ENCODE data around the gene ZNF775. TPM values are rescaled to one million over a fixed set of nuclear protein-coding genes. Genes with fewer than 3 reads are reported as not detected.

ZNF775 gene
- total and polyA plus RNA-seq, 2 of the 13 experiments (the other 11 are each of a cell fraction or from before 2014, with no cell fraction given), result 3.1 to 3.2 TPM

- no peak for TF ChIP-seq MXD1 (CRISPR knock-in tag; IDR thresholded peaks at IDR 0.05)
- TF ChIP-seq MED1 (CRISPR knock-in tag; IDR thresholded peaks at IDR 0.05), result no peak
- TF ChIP-seq SRF (IDR thresholded peaks at IDR 0.05; ENCODE audit: low read depth, low read length), result 0 out of 2 replicates have a peak, but pooled peaks have one; percentile 5
- peak; percentile 40; the same call in 1 of the 2 replicates for TF ChIP-seq MYPOP (CRISPR knock-in tag; IDR thresholded peaks at IDR 0.05)
- TF ChIP-seq ZNF777 (CRISPR knock-in tag; IDR thresholded peaks at IDR 0.05), result 0 out of 2 replicates have a peak, but pooled peaks have one; percentile 29
- no peak for TF ChIP-seq ZNF670 (CRISPR knock-in tag; IDR thresholded peaks at IDR 0.05; ENCODE audit: borderline replicate concordance)
- no peak for TF ChIP-seq SMARCC2 (IDR thresholded peaks at IDR 0.05)
- TF ChIP-seq ZMYM3 (CRISPR knock-in tag; IDR thresholded peaks at IDR 0.05), result peak; percentile 85
- 0 out of 2 replicates have a peak, but pooled peaks have one; percentile 1 for TF ChIP-seq REPIN1 (CRISPR knock-in tag; IDR thresholded peaks at IDR 0.05; ENCODE audit: borderline replicate concordance, low read depth)
- no peak for TF ChIP-seq IKZF4 (CRISPR knock-in tag; IDR thresholded peaks at IDR 0.05; ENCODE audit: borderline replicate concordance, low read depth, not compliant biosample characterization)
- no peak for TF ChIP-seq ZNF251 (CRISPR knock-in tag; IDR thresholded peaks at IDR 0.05)
- TF ChIP-seq FOXK1 (CRISPR knock-in tag; IDR thresholded peaks at IDR 0.05; ENCODE audit: borderline replicate concordance, low read depth), result no peak
- TF ChIP-seq SALL1 (CRISPR knock-in tag; IDR thresholded peaks at IDR 0.05), result peak; percentile 2; the same call in 1 of the 2 replicates
- no peak for TF ChIP-seq ZBTB14 (CRISPR knock-in tag; IDR thresholded peaks at IDR 0.05)
- TF ChIP-seq KDM5A (IDR thresholded peaks at IDR 0.05; ENCODE audit: borderline replicate concordance, low read length), result 0 out of 2 replicates have a peak, but pooled peaks have one; percentile 26
- 0 out of 2 replicates have a peak, but pooled peaks have one; percentile 42 for TF ChIP-seq FOXM1 (CRISPR knock-in tag; IDR thresholded peaks at IDR 0.05)
- TF ChIP-seq ZNF12 (CRISPR knock-in tag; IDR thresholded peaks at IDR 0.05), result no peak
- TF ChIP-seq ZNF564 (CRISPR knock-in tag; IDR thresholded peaks at IDR 0.05), result 0 out of 2 replicates have a peak, but pooled peaks have one; percentile 17
- TF ChIP-seq NRL (CRISPR knock-in tag; IDR thresholded peaks at IDR 0.05; ENCODE audit: borderline replicate concordance), result 0 out of 2 replicates have a peak, but pooled peaks have one; percentile 62
- TF ChIP-seq ZNF326 (CRISPR knock-in tag; IDR thresholded peaks at IDR 0.05; ENCODE audit: borderline replicate concordance), result no peak
- peak; percentile 31; the same call in 1 of the 2 replicates for TF ChIP-seq SP2 (CRISPR knock-in tag; IDR thresholded peaks at IDR 0.05)
- 0 out of 2 replicates have a peak, but pooled peaks have one; percentile 23 for TF ChIP-seq NAIF1 (CRISPR knock-in tag; IDR thresholded peaks at IDR 0.05; ENCODE audit: borderline replicate concordance)
- no peak for TF ChIP-seq SALL2 (CRISPR knock-in tag; IDR thresholded peaks at IDR 0.05)
- no peak for TF ChIP-seq JUN (CRISPR knock-in tag; IDR thresholded peaks at IDR 0.05)
- 0 out of 2 replicates have a peak, but pooled peaks have one; percentile 12 for TF ChIP-seq ZNF574 (CRISPR knock-in tag; IDR thresholded peaks at IDR 0.05)
Observed at GRCh38 chr7:150405584-150406311, 26.6 kb downstream of the ZNF775 start (continued).
